SK-N-SH (cell line): ENCODE data around the gene ISL1. TPM values are rescaled to one million over a fixed set of nuclear protein-coding genes. Genes with fewer than 3 reads are reported as not detected.

ENCODE experiments used
- CTCF ChIA-PET: fragments of 300-600, 350-600 bp; formaldehyde crosslinking; extraction: SDS; loops from one replicate; lab custom pipeline; 2021; lab: Yijun Ruan, JAX
- POLR2A ChIA-PET: fragments of 350-600 bp; sonication (Branson Sonifier 250); formaldehyde crosslinking; extraction: SDS; loops from one replicate; lab custom pipeline; 2020; ENCODE audit warnings: antibody characterized with exemption, inconsistent platforms; lab: Yijun Ruan, JAX
- DNase-seq: peaks from one replicate; pipeline ENCODE4 v3.0.0; 2012
- H2AFZ ChIP-seq: fragments of 200-600 bp; sonication (generic); 2 replicates; pipeline ENCODE4 v1.8.1; 2016; ENCODE audit warnings: antibody characterized with exemption, mild to moderate bottlenecking, low read depth
- H3F3A ChIP-seq: fragments of 200-600 bp; sonication (generic); replicated peaks from 2 replicates; pipeline ENCODE3; 2016; ENCODE audit warnings: antibody characterized with exemption, mild to moderate bottlenecking; ENCODE audit not compliant: insufficient read depth
- H3K27ac ChIP-seq, 2 experiments: fragments of 200-500 bp in 1 of 2; fragments of 200-600 bp in 1 of 2; sonication (Bioruptor generic) in 1 of 2; sonication (generic), shearing (Covaris generic) in 1 of 2; 2 replicates each; pipeline versions ENCODE4 v1.5.1 to v1.6.1; 2014 to 2016; ENCODE audit warnings: low read depth in 2 of 2, inconsistent platforms in 1 of 2, low read length in 1 of 2, mild to moderate bottlenecking in 1 of 2, mixed read lengths in 1 of 2
- H3K27me3 ChIP-seq: fragments of 200-600 bp; sonication (generic), shearing (Covaris generic); 2 replicates; pipeline ENCODE4 v1.6.1; 2016; ENCODE audit warnings: mixed run types; ENCODE audit not compliant: insufficient read depth
- H3K36me3 ChIP-seq, 2 experiments: fragments of 200-500 bp in 1 of 2; fragments of 200-600 bp in 1 of 2; sonication (Bioruptor generic) in 1 of 2; sonication (generic) in 1 of 2; replicated peaks in 1 of 2; 2 replicates each; pipeline versions ENCODE3 to v1.5.1; 2014 to 2016; ENCODE audit warnings: low read length in 1 of 2, mild to moderate bottlenecking in 1 of 2; ENCODE audit not compliant: insufficient read depth in 2 of 2, control insufficient read depth in 1 of 2
- H3K4me1 ChIP-seq, 2 experiments: fragments of 200-500 bp in 1 of 2; fragments of 200-600 bp in 1 of 2; sonication (Bioruptor generic) in 1 of 2; sonication (generic), shearing (Covaris generic) in 1 of 2; 2 replicates each; pipeline versions ENCODE4 v1.5.1 to v1.6.1; 2014 to 2016; ENCODE audit warnings: low read depth in 1 of 2, low read length in 1 of 2, mixed run types in 1 of 2; ENCODE audit not compliant: insufficient read depth in 2 of 2, control insufficient read depth in 1 of 2
- H3K4me2 ChIP-seq: fragments of 200-600 bp; sonication (generic), shearing (Covaris generic); 2 replicates; pipeline ENCODE4 v1.6.1; 2017; ENCODE audit warnings: mixed run types
- H3K4me3 ChIP-seq, 2 experiments: fragments of 200-500 bp in 1 of 2; fragments of 200-600 bp in 1 of 2; sonication (Bioruptor generic) in 1 of 2; sonication (generic), shearing (Covaris generic) in 1 of 2; 2 replicates each; pipeline versions ENCODE4 v1.5.1 to v1.8.1; 2014 to 2016; ENCODE audit warnings: low read depth in 2 of 2, inconsistent platforms in 1 of 2, low read length in 1 of 2, mild to moderate bottlenecking in 1 of 2, mixed read lengths in 1 of 2, moderate library complexity in 1 of 2
- H3K79me2 ChIP-seq: fragments of 200-600 bp; sonication (generic); 2 replicates; pipeline ENCODE4 v1.8.1; 2017; ENCODE audit warnings: mild to moderate bottlenecking; ENCODE audit not compliant: insufficient read depth
- H3K9ac ChIP-seq: fragments of 200-600 bp; sonication (generic); 2 replicates; pipeline ENCODE4 v1.6.1; 2017; ENCODE audit warnings: mixed run types
- H3K9me2 ChIP-seq: fragments of 200-600 bp; sonication (generic); 2 replicates; pipeline ENCODE4 v1.6.1; 2017; ENCODE audit warnings: mixed run types
- H3K9me3 ChIP-seq: fragments of 200-600 bp; sonication (generic); 2 replicates; pipeline ENCODE4 v1.6.1; 2017; ENCODE audit warnings: mixed run types, mild to moderate bottlenecking, moderate library complexity
- H4K20me1 ChIP-seq: fragments of 200-600 bp; sonication (generic); 2 replicates; pipeline ENCODE4 v1.6.1; 2017; ENCODE audit warnings: mild to moderate bottlenecking, mixed run types; ENCODE audit not compliant: insufficient read depth
- EP300 ChIP-seq, 2 experiments: IDR thresholded peaks; 2 replicates each; pipeline versions ENCODE4 v1.4.0 to v1.6.1; 2012; ENCODE audit warnings: borderline replicate concordance in 1 of 2, low read depth in 1 of 2, low read length in 1 of 2
- POLR2AphosphoS5 ChIP-seq: IDR thresholded peaks from 2 replicates; pipeline ENCODE4 v1.6.1; 2012; ENCODE audit warnings: low read depth, low read length
- RXRA ChIP-seq: IDR thresholded peaks from 2 replicates; pipeline ENCODE4 v1.4.0; 2012; ENCODE audit warnings: low read depth, mild to moderate bottlenecking, borderline replicate concordance
- WGBS: methylation state at CpG from one replicate; pipeline ENCODE4 v1.1.6; 2017; ENCODE audit warnings: low lambda C conversion rate; 5-methylcytosine and 5-hydroxymethylcytosine counted together
- polyA plus RNA-seq, 3 experiments: library from polyadenylated mRNA; depleted of rRNA; stranded (reverse); fragments of >200 nt; gene quantifications; 2 replicates each; pipeline ENCODE4 v1.2.3, GENCODE V29; 2012
- TF ChIP-seq, protein P1 (sequence below): IDR thresholded peaks from 2 replicates; pipeline ENCODE4 v1.6.1; 2012; ENCODE audit warnings: mild to moderate bottlenecking, low read depth, low read length, moderate library complexity
- TF ChIP-seq, protein P2 (sequence below): IDR thresholded peaks from 2 replicates; pipeline ENCODE4; 2012
- TF ChIP-seq, protein P3 (sequence below): fragments of 150-350 bp; IDR thresholded peaks from 2 replicates; pipeline ENCODE4 v1.6.1; 2016; ENCODE audit warnings: mild to moderate bottlenecking, low read depth, low read length

ISL1 gene
- polyA plus RNA-seq, 1 of the 3 experiments (the other 2 are of a cell fraction): 15.2 TPM

- TF ChIP-seq, protein P1, sequence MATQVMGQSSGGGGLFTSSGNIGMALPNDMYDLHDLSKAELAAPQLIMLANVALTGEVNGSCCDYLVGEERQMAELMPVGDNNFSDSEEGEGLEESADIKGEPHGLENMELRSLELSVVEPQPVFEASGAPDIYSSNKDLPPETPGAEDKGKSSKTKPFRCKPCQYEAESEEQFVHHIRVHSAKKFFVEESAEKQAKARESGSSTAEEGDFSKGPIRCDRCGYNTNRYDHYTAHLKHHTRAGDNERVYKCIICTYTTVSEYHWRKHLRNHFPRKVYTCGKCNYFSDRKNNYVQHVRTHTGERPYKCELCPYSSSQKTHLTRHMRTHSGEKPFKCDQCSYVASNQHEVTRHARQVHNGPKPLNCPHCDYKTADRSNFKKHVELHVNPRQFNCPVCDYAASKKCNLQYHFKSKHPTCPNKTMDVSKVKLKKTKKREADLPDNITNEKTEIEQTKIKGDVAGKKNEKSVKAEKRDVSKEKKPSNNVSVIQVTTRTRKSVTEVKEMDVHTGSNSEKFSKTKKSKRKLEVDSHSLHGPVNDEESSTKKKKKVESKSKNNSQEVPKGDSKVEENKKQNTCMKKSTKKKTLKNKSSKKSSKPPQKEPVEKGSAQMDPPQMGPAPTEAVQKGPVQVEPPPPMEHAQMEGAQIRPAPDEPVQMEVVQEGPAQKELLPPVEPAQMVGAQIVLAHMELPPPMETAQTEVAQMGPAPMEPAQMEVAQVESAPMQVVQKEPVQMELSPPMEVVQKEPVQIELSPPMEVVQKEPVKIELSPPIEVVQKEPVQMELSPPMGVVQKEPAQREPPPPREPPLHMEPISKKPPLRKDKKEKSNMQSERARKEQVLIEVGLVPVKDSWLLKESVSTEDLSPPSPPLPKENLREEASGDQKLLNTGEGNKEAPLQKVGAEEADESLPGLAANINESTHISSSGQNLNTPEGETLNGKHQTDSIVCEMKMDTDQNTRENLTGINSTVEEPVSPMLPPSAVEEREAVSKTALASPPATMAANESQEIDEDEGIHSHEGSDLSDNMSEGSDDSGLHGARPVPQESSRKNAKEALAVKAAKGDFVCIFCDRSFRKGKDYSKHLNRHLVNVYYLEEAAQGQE: no peak
- TF ChIP-seq, protein P2, sequence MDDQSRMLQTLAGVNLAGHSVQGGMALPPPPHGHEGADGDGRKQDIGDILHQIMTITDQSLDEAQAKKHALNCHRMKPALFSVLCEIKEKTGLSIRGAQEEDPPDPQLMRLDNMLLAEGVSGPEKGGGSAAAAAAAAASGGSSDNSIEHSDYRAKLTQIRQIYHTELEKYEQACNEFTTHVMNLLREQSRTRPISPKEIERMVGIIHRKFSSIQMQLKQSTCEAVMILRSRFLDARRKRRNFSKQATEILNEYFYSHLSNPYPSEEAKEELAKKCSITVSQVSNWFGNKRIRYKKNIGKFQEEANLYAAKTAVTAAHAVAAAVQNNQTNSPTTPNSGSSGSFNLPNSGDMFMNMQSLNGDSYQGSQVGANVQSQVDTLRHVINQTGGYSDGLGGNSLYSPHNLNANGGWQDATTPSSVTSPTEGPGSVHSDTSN: peak; percentile 32; the same call in 1 of the 2 replicates
- TF ChIP-seq, protein P3, sequence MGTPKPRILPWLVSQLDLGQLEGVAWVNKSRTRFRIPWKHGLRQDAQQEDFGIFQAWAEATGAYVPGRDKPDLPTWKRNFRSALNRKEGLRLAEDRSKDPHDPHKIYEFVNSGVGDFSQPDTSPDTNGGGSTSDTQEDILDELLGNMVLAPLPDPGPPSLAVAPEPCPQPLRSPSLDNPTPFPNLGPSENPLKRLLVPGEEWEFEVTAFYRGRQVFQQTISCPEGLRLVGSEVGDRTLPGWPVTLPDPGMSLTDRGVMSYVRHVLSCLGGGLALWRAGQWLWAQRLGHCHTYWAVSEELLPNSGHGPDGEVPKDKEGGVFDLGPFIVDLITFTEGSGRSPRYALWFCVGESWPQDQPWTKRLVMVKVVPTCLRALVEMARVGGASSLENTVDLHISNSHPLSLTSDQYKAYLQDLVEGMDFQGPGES: no peak
- no peak for TF ChIP-seq EP300 (IDR thresholded peaks at IDR 0.05; ENCODE audit: borderline replicate concordance in 1 of 2, low read depth in 1 of 2, low read length in 1 of 2)
- TF ChIP-seq, all 33 proteins: peak for 3
Measured at GRCh38 chr5:51395245-51395644, 12.0 kb downstream of the ISL1 start (continued).

DNA sequence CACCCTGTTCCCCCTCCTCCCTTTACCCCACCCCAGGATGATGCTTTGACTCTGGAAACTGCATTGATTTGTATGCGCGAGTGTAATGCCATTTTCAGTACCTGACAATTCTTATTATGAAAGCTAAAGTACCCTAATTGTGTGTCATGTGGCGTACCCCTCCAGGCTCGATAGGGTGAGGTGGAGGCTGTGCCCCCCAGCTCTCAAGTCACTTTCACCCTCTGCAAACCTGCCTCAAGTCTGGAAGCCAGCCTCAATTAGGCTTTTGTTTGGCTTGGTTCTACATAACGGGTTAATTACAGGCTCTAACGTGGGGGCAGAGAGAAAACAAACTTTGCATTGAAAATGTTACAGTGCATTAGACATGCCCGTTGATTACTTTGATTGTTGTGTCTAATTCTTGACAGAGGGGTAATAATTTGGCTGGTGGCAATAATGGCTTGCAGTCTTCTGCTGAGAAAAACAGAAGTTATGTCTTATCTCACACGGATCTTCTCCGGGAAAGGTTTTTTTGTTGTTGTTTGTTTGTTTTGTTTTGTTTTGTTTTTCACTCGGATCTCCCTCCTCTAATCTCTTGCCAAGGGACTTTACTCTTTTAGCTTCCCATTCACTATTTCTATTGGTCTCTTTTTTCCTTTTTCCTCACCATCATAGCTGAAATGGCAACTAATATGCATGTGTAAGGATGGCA lies 12.6 kb downstream of the ISL1 start:
- CTCF ChIA-PET: interaction anchor here (0.7 to 4.7 kb wide), 7 partner anchors 8 to 960 kb away, joined by 3 to 30 read pairs (median 4); no protein-coding TSS in a partner anchor

More for the DNA sequence above, 12.6 kb downstream of the ISL1 start:
- Histone ChIP-seq H3K27ac (peak overlapping the region; percentile 85 to 100), H3K79me2 (peaks cover 55% of the 10 kb centered on the region), H3K4me2 (peak overlapping the region; percentile 72), H3K9me3 (no peaks in the 10 kb centered on the region), H3K9ac (no peak overlapping the region), H3K4me1 (peaks cover 6 to 69% of the 10 kb centered on the region in 2 experiments; a peak in 3 of 4 replicates), H3K4me3 (peak overlapping the region; percentile 25 to 31)
- 20% methylated on average over 10 of the region's 10 CpGs for WGBS
- TF ChIP-seq RXRA (no peak), POLR2AphosphoS5 (peak; percentile 14; the same call in 1 of the 2 replicates)
- TF ChIP-seq, all 33 proteins: peak for 1
- H3K36me3 ChIP-seq: peaks cover 16 to 42% of the 10 kb centered on the region in 2 experiments
- no peaks in the 10 kb centered on the region for H3K27me3 ChIP-seq
- no peaks in the 10 kb centered on the region for H3K9me2 ChIP-seq
- H2AFZ ChIP-seq: no peak overlapping the region
- H4K20me1 ChIP-seq: no peaks in the 10 kb centered on the region
- peaks cover 23% of the 10 kb centered on the region for H3F3A ChIP-seq
- no peak for DNase-seq
- POLR2A ChIA-PET: interaction anchor here (1.1 to 7.0 kb wide), 5 partner anchors 11 to 432 kb away, joined by 3 to 48 read pairs (median 5); partner anchors contain the start of gene ISL1
